Putamen (tissue), 1 donor: Measurements from ENCODE around the gene RASSF10.

Source experiments
- DNase-seq: peaks from one replicate; pipeline ENCODE4 v3.0.0-alpha.2; 2016; ENCODE audit warnings: low spot score

Gene RASSF10

GRCh38 chr11:13008625-13009475 lies at the start of gene RASSF10:
RASSF10 (plus strand) TSS chr11:13009316; CDS start chr11:13009577, 261 bp downstream.
- DNase-seq, result peak; percentile 39

DNA sequence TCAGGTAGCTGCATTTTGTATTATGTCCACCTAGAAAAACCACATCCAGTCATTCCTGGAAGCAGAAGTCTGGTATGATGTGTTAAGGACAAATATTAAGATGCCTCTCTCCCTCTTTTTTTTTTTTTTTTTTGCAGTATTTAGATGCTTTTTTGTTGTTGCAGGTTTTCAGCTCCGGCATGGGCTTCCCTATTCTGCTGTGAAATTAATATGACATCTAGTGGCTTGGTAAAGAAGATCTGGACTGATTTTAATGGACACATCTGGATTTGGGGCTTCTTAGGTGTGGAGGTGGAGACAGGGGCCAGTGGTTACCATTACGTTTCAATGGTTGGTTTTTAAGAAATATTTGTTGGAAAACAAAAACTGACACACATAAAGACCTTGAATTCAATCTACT lies 47.5 kb upstream of the RASSF10 start:
- no peak for DNase-seq

GRCh38 chr11:12962306-12962705 lies 46.8 kb upstream of the RASSF10 start:
- DNase-seq, result no peak

- DNase-seq, result peak; percentile 40
Observed at GRCh38 chr11:12963051-12963450, 46.1 kb upstream of the RASSF10 start.

GRCh38 chr11:12963792-12964536 lies 45.2 kb upstream of the RASSF10 start:
- peak; percentile 44 for DNase-seq

DNA sequence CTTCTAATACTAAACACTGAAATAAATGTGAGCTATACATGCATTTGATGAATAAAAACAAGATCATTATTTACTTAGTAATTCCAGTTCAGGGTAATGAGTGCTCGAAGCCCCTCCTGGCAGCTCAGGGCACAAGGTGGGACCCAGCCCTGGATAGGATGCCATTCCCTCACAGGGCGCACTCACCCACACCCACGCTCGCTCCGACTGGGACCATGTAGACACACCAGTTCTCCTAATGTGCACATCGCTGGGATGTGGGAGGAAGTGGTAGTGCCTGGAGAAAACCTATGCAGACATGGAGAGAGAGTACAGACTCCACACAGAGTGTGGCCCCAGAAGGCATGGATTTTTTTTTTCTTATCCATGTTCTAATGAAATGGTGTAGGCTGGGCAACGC lies 44.5 kb upstream of the RASSF10 start:
- DNase-seq, result no peak

DNA sequence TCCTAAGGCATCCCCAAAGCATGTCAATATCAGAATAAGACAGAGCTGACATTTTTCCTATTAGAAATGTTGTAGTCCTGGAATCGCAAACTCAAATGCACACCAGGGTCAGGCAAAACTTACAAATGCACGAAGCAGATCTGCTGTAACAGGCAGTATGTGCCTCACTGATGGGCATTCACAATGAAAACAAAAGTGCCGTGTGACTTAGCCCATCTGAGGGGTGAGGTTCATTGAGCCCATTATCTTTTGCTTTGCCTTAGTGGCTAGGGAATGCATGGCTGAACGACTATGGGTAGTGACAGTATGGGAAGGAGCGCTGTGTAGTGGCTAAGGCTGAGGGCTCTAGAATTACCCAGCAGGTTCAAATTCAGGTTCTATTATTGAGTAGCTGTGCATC lies 43.1 kb upstream of the RASSF10 start:
- no peak for DNase-seq

DNA sequence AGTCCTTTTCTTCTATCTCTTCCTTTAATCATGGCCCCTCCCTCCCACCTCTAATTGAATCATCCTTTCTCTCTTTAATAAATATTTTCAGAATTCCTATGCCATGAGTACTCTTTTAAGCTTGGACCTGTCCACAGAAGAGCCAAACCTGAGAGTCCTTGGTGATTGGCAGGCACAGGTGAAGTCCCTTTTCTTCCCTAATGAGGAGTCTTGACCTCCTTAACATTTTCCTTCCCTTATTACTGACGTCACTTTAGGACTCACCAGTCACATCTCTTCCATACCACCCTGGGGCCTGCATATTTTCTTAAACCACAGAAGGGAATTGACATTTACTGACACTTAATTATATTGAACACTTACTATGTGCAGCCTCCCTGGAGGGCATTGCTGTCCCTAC lies 41.0 kb upstream of the RASSF10 start:
- no peak for DNase-seq

DNA sequence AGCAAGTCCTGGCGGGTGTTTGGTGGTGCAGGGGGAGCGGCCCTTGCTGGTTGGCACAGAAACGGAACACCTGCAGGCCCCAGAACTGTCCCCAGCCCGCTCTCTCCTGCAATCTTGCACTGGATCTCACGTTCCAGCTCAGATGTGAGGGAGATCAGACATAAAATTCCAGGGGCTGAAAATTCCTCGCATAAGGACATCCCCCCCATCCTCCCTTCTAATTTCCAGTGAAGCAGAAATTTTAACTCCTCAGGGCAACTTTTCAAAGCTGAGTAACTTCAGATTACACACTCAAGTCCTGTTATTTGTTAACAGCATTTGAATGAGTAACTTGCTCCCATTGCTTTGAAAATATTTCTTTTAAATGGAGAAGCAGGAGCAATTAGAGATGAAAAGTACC lies 40.3 kb upstream of the RASSF10 start:
- no peak for DNase-seq

GRCh38 chr11:12971955-12972354 lies 37.2 kb upstream of the RASSF10 start:
- no peak for DNase-seq

GRCh38 chr11:12973528-12974181 lies 35.5 kb upstream of the RASSF10 start:
- no peak for DNase-seq

DNA sequence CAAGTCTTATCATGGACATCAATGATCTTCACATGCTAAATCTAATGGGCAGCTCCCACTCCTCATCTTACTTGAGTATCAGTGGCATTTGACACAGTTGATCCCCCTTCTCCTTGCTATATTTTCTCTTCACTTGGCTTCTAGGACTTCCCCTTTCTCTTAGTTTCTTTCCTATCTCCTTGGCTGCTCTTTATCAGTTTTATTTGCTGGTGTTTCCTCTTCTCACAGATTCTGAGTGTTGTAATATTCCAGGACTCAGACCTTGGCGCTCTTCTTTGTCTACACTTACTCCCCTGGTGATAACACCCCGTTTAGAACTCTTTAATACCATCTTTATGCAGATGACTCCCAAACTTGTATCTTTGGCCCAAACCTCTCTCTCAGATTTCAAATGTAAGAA lies 33.9 kb upstream of the RASSF10 start:
- no peak for DNase-seq

DNA sequence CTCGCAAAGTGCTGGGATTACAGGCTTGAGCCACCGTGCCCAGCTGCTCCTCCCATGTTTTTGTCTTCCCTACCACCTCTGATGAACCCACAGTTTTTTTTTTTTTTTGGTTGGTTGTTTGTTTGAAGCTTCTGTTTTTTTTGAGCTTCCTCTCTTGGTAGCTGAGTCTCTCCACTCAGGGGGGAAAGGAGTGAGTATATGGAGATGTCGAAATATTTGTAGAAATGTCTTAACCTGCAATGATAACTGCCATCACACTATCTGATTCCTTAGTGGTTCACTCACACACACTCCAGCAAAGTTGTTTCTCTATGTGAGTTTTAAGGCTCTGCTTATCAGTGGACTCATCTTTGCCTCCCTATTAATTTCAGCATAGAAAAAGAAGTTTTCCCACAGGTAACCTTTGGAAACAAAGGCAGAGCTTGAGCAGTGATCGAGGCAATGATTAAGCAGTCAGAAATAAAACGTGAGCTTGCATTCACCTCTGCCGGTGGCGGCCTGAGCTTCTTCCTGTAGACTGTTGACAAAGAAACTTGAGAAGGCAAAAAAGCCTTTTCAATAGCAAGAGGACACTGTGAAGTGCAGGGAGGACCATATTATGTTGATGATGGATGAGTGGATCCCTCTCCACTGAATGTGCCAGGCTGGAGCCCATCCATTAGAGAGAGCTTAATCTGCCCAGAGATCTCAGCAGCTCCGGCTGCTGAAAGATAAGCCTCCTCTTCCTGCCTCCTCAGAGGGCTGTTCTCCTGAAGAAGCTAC lies 29.0 kb upstream of the RASSF10 start:
- DNase-seq, result no peak

GRCh38 chr11:12981676-12982522 lies 27.2 kb upstream of the RASSF10 start:
- DNase-seq, result no peak

GRCh38 chr11:12983336-12983735 lies 25.8 kb upstream of the RASSF10 start:
- no peak for DNase-seq

DNA sequence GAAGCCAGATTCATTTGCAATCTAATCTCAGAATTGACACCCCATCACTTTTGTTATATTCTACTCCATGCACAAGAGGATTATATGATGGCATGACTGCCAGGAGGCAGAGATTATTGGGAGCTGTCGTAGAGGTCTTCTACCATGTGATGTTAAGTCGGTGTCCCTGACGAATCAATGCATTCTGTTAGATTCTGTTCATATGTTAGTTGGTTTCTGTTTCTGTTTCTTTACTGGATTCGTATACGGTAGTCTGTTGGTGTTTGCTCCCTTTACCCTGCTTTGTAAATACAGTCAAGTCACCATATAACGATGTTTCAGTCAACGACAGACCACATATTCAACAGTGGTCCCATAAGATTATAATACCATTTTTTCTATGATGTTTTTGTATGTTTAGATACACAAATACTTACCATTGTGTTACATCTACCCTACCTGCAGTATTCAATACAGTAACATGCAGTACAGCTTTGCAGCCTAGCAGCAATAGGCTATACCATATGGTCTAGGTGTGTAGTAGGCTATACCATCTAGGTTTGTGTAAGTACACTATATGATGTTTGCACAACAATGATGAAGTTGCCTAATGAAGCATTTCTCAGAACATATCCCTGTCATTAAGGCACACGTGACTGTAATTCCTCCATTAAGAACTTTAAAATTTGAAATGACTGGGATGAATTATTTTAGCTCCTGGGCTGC lies 22.8 kb upstream of the RASSF10 start:
- no peak for DNase-seq

DNA sequence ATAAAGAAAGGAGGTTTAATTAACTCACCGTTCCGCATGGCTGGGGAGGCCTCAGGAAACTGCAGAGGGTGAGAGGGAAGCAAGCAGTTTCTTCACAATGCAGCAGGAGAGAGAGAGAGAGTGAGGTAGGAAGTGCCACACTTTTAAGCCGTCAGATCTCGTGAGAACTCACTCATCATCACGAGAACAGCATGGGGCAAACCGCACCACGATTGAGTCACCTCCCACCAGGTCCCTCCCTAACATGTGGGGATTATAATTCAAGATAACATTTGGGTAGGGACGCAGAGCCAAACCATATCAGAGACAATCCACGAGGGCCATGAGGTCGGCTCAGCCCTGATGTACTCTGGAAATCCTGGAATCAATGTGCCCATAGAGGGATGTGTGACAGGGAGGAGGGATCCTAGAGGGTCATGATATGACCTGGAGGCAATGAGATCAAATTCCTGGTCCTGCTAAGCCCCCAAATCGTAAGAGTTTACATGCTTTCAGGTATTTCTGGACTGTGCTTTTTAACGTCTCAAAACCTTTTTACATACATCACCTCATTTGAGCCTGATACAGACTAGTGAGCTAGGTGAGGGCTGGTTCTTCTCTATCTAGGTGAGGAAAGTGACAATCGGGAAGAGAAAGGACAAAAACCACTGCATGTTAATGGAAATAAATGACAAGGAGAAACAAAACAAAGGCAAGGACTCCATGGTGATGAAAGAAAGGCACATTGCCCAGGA lies 19.5 kb upstream of the RASSF10 start:
- DNase-seq, result no peak

DNA sequence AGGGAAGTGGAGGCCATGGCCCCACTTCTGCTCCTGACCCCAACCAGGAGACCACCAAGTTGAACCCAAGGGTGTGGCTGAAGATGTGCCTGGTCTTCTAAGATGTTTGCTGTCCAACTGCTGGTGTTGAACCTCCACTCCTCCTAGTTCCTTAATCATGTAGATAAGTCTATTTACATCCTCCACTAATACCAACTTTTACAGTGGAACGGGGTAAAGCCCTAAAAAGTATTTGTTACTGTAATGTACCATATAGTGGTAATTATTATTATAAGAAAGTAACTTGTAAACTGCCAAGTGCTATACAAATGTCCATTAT lies 19.0 kb upstream of the RASSF10 start:
- no peak for DNase-seq

DNA sequence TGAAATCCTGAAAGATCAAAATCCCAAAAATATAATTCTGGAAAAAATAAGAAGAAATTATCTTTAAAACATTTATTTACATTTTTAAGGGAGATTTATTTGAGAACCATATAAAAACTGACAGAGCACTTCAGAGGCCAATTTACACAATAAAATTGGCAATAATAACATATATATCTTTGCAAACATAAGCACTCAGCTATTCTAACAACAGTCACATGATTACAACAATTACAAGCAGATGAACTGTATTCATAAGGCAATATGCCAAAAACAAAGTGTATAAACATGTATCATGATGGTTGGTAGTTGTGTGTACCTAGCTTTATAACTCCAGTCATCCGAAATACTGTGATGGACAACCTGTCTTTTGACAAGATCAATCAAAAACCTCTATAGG lies 17.7 kb upstream of the RASSF10 start:
- no peak for DNase-seq

DNA sequence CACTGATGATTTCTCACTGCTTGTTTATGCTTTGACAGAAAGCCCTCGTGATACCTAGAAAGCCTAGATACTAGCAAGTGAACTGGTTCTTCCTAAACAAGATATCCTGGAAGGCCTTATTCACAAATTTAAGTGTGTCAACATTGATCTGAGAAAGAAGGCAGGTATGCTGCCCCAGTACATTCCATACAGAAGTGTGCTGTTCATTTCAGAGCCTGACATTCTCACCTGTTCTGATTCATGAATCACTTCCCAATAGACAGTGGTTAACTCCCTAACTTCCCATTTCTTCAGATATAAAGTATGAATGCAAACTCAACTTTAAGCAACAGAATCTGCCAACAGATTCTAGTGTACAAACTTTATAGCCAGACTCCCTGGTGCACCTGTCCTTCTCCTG lies 15.5 kb upstream of the RASSF10 start:
- no peak for DNase-seq
